ENCODE data around the gene DCAF4L1. TPM values are rescaled to one million over a fixed set of nuclear protein-coding genes. Genes with fewer than 3 reads are reported as not detected.

The DCAF4L1 gene
- total RNA-seq, 1 experiment from 2014 or later = 0.19 TPM

DNA sequence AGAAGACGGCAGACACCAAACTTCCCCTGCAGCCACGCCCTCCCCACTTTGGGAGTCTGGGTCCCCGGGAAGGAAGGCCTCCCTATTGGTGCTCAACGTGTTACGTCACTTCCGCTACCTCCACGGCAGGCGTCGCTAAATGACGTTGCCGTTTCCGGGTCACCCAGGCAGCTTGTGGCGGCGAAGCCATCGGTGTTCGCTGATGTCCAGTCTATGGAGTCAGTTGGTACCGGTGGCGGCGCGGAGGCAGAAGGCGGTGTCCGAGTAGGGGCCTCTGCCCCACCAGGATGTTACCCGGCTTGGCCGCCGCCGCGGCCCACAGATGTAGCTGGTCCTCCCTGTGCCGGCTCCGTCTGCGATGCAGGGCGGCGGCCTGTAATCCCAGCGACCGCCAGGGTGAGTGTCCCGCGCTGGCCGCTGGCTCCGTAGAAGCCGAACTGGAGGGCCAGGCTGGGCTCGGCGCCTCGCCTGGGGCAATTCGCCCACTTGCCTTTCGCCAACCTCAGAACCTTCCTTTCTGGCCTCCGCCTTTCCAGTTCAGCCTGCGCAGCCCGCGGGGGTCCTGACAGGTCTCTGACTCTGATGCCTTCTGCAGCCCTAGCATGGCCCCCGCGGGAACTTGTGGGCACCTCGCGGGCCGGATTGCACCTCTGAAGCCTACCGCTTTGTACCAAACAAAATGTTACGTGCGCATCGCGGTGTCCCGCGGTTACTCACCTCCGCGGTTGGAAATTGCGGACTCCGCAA is 9.0 kb downstream of the DCAF4L1 start, which contains the start of gene SLC30A9:
Gene SLC30A9, plus strand, starts transcription at position 166 of the 747 bp plus-strand sequence. Its CDS starts 122 bp downstream, at position 288.
- peak; percentile 90 for DNase-seq (ENCODE audit: low read depth)

DNA sequence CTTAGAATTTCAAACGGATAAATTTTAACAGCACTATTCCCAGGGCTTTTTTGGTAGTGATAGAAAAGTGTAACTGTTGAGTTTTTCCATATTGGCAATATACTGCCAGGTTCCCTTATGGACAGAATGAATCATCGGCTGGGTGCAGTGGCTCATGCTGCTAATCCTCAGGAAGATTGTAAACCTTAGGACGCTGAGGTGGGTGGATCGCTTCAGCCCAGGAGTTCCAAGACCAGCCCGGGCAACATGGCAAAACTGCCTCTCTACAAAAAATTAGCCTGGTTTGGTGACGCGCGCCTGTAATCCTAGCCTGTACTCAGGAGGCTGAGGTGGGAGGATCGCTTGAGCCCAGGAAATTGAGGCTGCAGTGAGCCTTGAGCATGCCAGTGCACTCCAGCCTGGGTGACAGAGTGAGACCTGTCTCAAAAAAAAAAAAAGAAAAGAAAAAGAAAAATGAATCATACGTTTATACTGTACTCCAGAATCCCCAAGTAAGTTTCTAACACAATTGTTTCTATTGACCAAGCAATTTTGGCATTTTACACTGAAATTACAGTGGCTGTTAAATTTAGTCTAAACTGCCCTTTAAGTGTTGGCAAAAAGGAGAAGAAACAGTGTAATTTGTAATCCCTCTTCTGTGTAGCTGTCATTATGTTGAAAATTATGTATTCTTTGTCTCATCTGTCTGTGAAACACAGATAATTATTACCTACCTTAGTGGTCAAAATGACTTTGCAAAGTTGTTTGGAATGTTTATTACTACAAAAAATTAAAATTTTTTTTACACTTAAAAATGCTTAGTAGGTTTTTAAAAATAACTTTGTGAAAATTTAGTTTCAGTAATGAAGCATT is 10.6 kb downstream of the DCAF4L1 start:
- peak; percentile 58 for DNase-seq (ENCODE audit: low read depth)

DNA sequence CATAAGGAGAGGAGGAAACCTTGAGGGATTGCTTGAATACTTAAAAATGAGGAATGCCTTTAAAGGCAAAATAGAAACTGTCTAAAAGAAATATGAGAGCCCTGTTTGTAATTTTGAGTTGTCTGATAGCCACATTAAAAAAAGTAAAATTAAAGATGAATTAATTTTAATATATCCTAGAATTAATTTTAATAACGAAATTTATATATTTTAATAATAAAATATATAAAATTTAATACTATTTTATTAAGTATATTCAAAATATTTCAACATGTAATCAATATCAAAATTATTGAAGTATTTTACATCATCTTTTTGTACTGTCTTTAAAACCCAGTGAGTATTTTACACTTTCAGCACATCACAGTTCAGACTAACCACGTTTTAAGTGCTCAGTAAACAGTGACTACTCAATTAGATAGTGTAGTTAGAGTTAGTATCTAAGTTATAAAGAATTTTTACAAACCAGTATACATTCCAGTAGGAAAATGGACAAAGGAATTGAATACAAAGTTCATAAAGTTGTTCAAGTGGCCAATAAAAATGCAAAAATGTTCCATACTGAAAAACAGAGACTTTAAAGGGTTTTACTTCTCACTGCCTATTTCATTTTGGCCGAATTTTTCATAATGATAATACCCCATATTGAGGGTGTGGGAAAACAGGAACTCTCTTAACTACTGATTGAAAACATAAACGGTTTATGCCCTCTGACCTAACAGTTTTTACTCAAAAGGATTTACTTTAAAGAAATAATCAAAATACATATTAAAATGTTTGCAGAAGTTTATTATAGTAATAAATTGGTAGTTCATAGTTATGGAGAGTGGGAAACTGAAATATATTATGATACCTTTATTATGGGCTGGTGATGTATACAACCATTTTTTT is 11.7 kb downstream of the DCAF4L1 start:
- no peak for DNase-seq (ENCODE audit: low read depth)

DNA sequence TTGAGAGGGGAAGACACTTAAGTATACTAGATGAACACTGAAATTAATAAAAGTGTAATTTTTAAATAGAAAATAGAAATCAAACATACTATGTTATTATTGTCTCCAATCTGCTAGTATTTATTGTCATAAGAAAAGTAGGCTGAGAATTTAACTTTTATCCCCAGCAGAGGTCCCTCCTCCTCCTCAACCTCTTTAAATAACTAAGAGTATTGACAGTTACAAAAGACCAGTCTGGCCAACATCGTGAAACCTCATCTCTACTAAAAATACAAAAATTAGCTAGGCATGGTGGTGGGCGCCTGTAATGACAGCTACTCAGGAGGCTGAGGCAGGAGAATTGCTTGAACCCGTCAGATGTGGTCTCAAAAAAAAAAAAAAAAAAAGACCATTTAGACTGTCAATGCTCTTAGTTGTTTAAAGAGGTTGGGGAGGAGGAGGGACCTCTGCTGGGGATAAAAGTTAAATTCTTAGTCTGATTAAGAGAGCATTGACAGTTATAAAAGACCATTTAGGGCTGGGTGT is 13.0 kb downstream of the DCAF4L1 start:
- peak; percentile 1 for DNase-seq (ENCODE audit: low read depth)

DNA sequence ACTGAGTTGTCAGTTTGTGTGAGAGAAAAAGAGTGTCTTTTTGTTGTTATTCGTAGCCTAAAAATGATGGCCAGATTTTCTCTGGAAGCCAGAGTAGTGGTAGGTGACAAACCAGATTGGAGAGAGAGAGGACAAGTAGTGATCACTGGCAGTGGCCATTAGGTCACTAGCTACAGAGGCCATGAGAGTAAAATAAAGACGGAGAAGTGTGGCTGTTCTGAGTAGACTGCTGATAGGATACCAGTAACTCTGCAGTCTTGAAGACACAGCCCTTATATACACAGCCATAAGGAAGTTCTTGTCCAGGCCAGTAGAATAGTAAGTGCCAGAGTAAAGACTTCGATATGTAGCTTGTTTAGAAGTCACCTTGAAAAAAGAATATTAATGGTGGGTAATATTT is 16.5 kb downstream of the DCAF4L1 start:
- DNase-seq (ENCODE audit: low read depth) = no peak

DNA sequence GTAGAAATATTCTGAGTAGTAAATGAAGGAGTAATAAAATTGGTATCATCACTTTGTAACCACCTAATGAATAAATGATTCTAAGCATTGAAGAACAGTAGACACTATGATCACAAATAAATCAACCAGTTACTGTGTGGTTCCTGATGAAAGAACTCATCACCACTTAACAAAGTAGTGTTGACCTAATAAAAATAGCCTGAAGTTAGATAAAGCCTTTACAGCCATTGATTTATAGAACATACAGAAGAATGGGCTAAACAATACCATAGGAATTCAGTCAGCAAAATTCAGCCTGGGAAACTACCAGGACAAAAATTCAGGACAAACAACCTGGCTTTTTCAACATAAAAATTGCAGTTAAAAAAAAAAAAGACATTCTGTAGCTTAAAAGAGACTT is 17.8 kb downstream of the DCAF4L1 start:
- no peak for DNase-seq (ENCODE audit: low read depth)

DNA sequence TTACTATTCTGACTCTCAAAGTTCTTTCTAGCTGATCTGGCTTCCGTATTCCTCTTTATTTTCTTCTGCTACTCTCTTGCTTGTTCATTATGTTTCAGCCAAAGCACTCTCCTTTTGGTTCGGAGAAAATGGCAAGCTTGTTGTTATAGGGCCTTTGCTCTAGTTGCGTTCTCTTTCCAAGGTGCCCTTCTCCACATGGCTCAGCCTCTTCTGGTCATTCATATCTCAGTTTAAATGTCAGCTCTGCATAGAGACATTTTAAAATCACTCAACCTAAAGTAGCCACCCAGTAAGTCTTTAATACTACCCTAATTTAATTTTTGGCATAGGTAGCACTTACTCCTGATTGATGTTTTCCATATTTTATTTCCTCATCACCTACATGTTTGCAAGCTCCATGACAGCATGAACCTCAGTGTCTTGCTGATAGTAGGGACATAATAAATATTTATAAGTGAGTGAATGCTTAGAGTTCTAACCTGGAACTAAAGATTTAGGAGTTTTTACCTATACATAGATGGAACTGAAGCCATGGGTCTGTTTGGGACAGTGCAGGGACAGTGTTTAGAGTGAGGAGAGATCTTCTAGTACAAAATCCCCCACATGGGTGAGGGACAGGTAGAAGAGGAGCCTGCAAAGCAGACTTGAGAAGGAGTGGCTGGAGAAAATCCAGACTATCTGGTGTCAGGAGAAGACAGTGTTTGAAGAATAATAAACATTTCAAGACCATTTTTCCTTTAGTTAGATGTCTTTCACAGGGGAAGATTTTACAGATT is 26.6 kb downstream of the DCAF4L1 start:
- no peak for DNase-seq (ENCODE audit: low read depth)

DNA sequence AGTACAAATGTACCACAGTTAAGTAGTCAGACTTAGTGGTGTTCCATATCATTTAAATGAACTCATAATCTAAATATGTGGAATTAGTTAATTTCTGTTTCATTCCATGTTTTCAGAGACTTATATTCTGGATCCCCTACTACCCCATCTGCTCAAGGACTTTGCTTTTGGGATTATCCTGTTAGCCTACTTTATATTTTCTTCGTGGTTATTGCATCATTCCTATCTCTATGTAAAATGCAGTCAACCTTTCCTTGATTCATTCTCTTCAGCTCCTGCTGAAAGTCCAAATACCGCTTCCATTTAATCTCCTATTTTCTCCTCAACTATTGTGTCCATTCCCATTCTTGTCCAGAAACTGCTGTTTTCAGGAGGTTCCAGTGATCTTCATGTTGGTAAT is 33.9 kb downstream of the DCAF4L1 start:
- DNase-seq (ENCODE audit: low read depth) = no peak

DNA sequence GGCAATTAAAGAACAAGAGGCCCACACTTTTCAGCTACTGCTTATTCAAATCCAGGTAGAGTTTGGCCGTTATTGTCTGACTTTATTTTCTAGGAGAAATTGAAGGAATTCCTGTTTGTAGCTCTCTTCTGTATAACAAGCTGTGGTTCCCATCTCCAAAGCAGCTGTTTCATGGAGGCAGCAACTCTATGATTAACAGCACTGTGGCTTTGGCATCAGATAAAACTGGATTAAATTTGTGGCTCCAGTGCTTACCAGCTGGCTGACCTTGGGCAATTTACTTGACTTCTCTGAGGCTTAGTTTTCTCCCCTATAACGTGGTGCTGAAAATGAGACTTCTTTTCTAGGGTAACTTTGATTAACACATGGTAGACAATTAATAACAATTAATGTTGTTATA is 36.9 kb downstream of the DCAF4L1 start:
- no peak for DNase-seq (ENCODE audit: low read depth)

Other genes with a start within 250 kb of the DCAF4L1 start
- not detected in 2 replicates for gene PHOX2B, start 233.0 kb upstream of the DCAF4L1 start, total RNA-seq (2014; rRNA removed; shearing (Covaris generic))
- 113 and 161 TPM in 2 replicates for gene TMEM33, start 46.3 kb upstream of the DCAF4L1 start, total RNA-seq (2014; rRNA removed; shearing (Covaris generic))
- 62.4 and 84.8 TPM in 2 replicates for gene SLC30A9, start 8.8 kb downstream of the DCAF4L1 start, total RNA-seq (2014; rRNA removed; shearing (Covaris generic))
- 0.57 and 1.2 TPM in 2 replicates for gene BEND4, start 170.9 kb downstream of the DCAF4L1 start, total RNA-seq (2014; rRNA removed; shearing (Covaris generic))